GM19455 (cell line): ENCODE data around the gene APBB1IP.
"Not testable (repeated sequence)": the region's sequence is repeated elsewhere in the genome, so short reads cannot be mapped to it uniquely, and the experiment has no call there.

Source experiments
- ATAC-seq: cut with Tn5 transposase; IDR thresholded peaks from one replicate; pipeline ENCODE4 v1.9.1; 2021; ENCODE audit not compliant: unreplicated experiment

The APBB1IP gene

DNA sequence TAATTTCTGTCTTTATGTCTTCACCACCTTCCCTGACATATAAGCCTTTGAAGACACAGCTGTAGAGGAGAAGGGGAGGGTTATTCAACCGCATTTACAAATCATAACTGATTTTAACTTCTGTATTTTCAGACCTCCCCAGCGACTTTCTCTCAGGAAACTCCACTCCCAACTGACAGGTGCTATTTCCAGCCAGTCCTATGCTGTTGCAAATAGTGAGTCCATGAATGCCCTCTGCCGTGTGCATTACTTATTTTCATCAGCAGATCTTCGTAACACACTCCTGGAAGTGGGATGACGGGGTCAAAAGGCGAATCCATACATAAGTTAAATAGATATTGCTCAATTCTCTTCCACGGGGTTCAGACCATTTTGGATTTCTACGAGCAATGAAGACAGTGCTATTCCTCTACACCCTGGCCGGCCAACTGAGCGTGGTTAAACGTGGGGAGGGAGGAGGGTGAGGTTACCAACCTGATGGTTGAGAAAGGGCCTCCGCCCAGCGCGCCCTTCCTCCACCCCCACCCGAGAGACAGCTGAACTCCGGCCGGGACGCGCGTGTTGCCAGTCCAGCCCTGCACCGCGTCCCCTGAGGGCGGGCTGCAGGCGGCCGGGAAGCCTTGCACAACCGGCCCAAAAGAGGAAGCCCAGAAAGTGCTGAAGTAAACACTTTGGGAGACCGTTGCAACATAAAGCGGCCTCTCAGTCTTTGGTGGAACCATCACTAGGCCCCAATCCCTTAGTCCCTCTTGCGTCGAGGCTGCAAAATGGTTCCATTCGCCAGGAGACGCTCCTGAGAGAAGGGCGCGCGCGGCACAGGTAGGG, at the start of gene APBB1IP:
Gene APBB1IP (plus strand): TSS at position 705 of the 825 bp plus-strand sequence. CDS start 53,986 bp downstream, outside the sequence.
- peak; percentile 70 for ATAC-seq

GRCh38 chr10:26389533-26389932, 48.6 kb upstream of the APBB1IP start:
- no peak for ATAC-seq

GRCh38 chr10:26391701-26392695, 46.1 kb upstream of the APBB1IP start:
- ATAC-seq = no peak

DNA sequence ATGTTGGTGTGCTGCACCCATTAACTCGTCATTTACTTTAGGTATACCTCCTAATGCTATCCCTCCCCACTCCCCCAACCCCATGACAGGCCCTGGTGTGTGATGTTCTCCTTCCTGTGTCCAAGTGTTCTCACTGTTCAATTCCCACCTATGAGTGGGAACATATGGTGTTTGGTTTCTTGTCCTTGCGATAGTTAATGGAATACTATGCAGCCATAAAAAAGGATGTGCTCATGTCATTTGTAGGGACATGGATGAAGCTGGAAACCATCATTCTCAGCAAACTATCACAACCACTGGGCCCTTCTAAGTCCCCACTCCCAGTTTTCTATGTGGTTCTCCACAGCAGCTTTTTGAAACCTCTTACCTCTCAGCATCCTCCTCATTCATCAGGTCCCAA, 39.8 kb upstream of the APBB1IP start:
- ATAC-seq = not testable (repeated sequence)

DNA sequence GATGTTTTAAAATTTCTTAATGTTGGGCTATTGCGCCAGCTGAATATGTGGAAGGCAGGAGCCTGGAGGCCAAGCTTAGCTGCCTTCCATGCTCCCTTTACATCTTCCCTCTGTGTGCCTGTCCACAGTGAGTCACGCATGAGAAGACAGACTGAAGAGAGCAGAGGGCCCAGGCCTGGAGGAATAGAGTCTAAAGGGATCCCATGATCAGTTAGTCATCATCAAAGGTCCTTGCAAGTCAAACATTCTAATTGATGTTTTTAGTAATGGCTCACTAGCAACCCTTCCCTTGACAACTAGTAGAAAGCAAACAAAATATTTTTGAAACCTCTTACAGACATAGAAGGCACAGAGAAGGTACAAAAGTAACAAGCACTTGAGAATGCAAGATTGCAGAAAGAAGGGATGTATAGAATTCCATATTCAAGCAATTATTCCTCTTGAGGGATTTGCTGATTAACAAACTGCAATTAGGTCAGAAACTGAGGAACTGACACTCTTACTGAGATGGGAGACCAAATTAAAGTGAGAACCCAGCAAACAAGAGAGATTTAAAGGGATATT, 30.7 kb upstream of the APBB1IP start:
- no peak for ATAC-seq

DNA sequence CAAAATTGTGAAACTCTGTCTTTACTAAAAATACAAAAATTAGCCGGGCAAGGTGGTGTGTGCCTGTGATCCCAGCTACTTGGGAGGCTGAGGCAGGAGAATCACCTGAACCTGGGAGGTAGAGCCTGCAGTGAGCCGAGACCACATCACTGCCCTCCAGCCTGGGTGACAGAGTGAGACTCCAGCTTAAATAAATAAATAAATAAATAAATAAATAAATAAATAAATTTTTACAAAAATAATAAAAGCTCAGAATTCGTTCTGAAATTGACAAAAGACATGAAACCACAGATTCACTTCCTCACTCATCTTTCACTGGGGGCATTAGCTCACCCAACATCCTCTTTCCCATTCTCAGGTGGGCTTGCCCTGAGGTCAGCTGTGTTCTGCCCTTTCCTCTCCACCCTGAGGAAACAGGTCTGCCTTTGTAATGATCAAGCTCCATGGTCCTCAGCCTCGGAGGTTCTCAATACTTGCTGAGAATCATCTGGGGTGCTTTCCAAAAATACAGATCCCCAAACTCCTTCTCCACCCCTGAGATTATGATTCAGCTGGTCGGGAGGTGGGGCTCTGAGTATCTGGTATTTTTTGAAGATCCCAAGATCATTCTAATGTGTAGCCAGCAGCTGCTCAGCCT, 29.2 kb upstream of the APBB1IP start:
- no peak for ATAC-seq

DNA sequence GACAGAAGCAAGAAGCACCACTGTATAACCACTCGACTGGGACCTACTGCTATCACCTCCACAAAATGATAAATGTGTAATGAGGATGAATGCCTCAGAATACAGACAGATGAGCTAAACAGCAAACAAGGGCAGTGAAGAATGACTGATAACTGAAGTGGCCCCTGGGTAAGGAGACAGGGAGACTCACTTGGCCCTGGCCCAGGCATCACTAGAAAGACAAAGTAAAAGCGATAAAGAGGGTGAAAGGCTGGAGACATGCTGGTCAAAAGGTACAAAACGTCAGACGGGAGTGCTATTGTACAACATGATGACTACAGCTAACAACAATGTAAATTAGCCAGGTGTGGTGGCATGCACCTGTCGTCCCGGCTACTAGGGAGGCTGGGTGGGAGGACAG, 27.8 kb upstream of the APBB1IP start:
- no peak for ATAC-seq

- no peak for ATAC-seq
Measured at GRCh38 chr10:26412932-26413331, 25.2 kb upstream of the APBB1IP start.

DNA sequence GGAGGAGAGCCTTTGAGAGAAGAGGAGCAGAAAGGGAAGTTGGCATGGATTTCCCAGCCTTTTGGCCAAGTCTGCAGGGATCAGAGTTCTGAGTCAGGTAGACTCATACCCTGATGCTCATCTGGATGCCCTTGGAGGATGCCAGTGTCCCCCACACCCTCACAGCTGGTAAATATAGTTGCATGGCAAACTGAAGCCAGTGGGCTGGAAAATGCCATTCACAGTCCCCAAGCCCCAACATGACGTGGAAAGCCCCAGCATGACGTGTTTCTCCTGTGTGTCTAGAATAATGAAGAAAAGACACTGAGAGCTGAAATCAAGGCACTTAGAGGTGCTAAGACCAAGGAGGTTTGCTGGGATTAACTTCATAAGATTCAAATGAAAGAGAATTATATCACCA, 24.8 kb upstream of the APBB1IP start:
- ATAC-seq = no peak

GRCh38 chr10:26417136-26417535, 21.0 kb upstream of the APBB1IP start:
- no peak for ATAC-seq

DNA sequence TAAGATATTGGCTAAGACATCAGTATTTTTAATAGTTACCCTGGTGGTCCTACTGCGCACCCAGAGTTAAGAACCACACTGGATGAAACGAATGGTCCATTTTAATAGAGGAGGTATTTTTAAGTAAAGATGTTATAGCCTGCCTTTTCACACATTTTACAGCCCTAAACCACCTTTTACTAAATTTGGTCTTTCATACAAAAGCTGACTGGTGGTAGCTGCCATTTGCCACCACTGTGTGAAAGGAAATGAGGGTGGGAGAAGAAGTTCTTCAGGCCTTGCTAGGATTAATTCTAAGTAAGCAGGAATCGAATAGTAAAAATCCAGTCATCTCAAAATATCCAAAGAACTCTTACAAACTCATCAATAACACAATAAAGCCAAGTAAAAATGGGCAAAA, 15.2 kb upstream of the APBB1IP start:
- ATAC-seq = no peak

- no peak for ATAC-seq
Measured at GRCh38 chr10:26423722-26424121, 14.4 kb upstream of the APBB1IP start.

- ATAC-seq = peak; percentile 93
Measured at GRCh38 chr10:26430641-26431163, 7.4 kb upstream of the APBB1IP start.

DNA sequence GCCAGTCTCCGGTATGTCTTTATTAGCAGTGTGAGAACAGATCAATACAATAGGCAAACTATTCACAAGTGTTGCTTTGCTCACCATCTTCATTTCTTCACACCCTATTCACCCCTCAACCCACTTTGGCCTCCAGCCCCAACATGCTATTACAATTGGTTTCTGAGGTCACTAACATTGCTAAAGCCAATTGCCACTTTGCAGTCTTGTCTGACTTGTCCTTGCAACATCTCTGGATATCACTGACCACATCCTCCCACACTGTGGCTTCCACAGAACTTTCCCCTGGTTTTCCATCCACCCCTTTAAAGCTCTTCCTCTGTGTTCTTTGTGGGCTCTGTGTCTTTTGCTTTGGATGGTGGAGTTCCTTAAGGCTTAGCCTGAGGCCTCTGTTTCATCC, 5.2 kb upstream of the APBB1IP start:
- no peak for ATAC-seq

- no peak for ATAC-seq
Measured at GRCh38 chr10:26435852-26436251, 2.3 kb upstream of the APBB1IP start.

- ATAC-seq = no peak
Measured at GRCh38 chr10:26436848-26437247, 1.3 kb upstream of the APBB1IP start.

GRCh38 chr10:26438534-26439341, 597 bp downstream of the APBB1IP start:
- ATAC-seq = peak; percentile 50

DNA sequence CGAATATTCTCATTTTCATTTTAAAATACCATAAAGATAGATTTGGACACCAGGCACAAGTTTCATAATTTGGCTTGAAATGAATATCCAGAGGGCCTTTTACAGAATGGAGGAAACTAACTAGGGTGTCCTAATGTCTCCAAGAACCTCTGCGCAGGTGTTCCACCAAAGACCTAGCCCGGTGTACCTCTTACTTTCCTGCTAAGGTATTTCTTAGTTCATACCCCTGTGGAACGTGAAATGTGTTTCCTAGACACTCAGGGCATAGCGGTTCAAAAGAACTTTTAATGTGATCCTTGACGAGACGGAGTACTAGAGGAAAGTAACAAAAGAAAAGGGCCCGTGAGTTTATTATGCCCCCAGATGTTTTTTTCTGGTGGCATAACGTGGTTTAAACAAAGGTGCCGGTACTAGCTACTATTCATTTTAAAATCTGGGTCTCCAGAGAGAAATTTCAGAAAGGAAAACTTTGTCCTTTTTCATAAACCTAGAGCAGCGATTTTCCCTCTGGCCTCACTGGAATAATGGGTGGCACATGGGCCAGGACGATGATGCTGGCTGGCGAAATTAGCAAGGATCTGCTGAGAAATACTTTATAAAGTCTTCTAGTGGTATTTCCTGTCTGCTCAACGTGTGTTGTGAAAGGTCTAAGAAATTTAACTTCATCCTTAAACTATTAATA, 1.4 kb downstream of the APBB1IP start:
- no peak for ATAC-seq

DNA sequence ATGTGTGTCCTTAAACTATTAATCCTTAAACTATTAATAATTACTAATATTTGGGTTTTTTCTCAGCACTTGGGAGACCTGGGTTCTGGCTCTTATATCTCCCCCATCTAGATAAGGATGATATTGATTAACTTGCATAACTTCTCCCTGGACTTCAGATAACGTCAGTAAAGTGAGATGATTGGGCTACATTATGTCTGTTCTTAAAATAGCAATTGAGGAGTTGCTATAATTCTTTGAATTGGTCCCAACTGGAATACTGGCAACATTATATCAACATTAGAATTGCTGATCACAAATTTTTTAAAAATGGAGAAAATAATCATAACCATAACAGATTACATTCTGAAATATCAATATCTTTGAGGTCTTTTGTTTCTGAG, 1.9 kb downstream of the APBB1IP start:
- no peak for ATAC-seq
